ENCODE data around the gene HIVEP3. TPM values are rescaled to one million over a fixed set of nuclear protein-coding genes. Genes with fewer than 3 reads are reported as not detected.

Gene HIVEP3
- total RNA-seq, 1 experiment from 2014 or later: 1.4 TPM

- no peaks in the 10 kb centered on the region for H3K9me3 ChIP-seq (ENCODE audit: control insufficient read depth, low read depth, low read length)
- H3K27ac Mint-ChIP-seq: peak overlapping the region in 2 of 3 experiments; percentile 21 to 33; a peak in 2 of 7 replicates
Observed at GRCh38 chr1:41901551-41901950, 17.2 kb downstream of the HIVEP3 start.

More at GRCh38 chr1:41901551-41901950, 17.2 kb downstream of the HIVEP3 start:
- Histone ChIP-seq H3K23me2 (ENCODE audit: insufficient read length, low read depth, low read length, poor library complexity, severe bottlenecking) (no peaks in the 10 kb centered on the region), H2BK15ac (ENCODE audit: low read depth, low read length) (no peak overlapping the region), H3K9ac (ENCODE audit: extremely low read depth, insufficient read length, low read length) (no peak overlapping the region), H2BK20ac (ENCODE audit: low read depth, low read length, poor library complexity, severe bottlenecking) (no peak overlapping the region), H3K4me1 (ENCODE audit: insufficient read depth, low read length) (no peaks in the 10 kb centered on the region; the same call in 1 of the 2 replicates), H2AK5ac (ENCODE audit: insufficient read length, low read length) (no peak overlapping the region), H3K27ac (ENCODE audit: insufficient read length, low read depth, low read length) (no peak overlapping the region), H4K20me1 (ENCODE audit: control insufficient read depth, insufficient read depth, insufficient read length) (no peaks in the 10 kb centered on the region), H4K8ac (replicated peaks; ENCODE audit: insufficient read length, low read depth, low read length) (no peak overlapping the region), H2BK120ac (ENCODE audit: low read depth, low read length, poor library complexity, severe bottlenecking) (no peak overlapping the region), H3K79me1 (ENCODE audit: insufficient read depth, low read depth, low read length, poor library complexity, severe bottlenecking) (no peaks in the 10 kb centered on the region), H3K27me3 (ENCODE audit: insufficient read depth, low read length) (no peaks in the 10 kb centered on the region), H3K79me2 (ENCODE audit: insufficient read depth, low read length) (no peaks in the 10 kb centered on the region), H3K14ac (ENCODE audit: insufficient read depth, low read length) (no peak overlapping the region), H3K23ac (ENCODE audit: insufficient read length, low read depth, low read length) (no peak overlapping the region), H3K4me2 (ENCODE audit: insufficient read depth, insufficient read length, low read length) (no peak overlapping the region), H4K5ac (ENCODE audit: insufficient read length, low read depth, low read length) (no peak overlapping the region), H3K18ac (ENCODE audit: insufficient read length, low read depth, low read length) (no peak overlapping the region), H3K56ac (ENCODE audit: insufficient read length, low read depth, low read length) (no peak overlapping the region), H3T11ph (ENCODE audit: low read length) (no peak overlapping the region), H2BK5ac (ENCODE audit: insufficient read length, low read length) (no peak overlapping the region), H2AFZ (ENCODE audit: low read length) (no peak overlapping the region), H4K91ac (ENCODE audit: insufficient read length, low read depth, low read length) (no peak overlapping the region), H2BK12ac (ENCODE audit: insufficient read length, low read depth, low read length) (no peak overlapping the region), H3K4ac (ENCODE audit: low read depth, low read length) (no peak overlapping the region)
- WGBS (ENCODE audit: extremely low coverage, insufficient read length, low lambda C conversion rate): no CpG with 5 or more reads among the region's 3 CpGs
- no peaks in the 10 kb centered on the region for H3K36me3 Mint-ChIP-seq (ENCODE audit: insufficient read depth in 1 of 3, low read depth in 3 of 3)
- H3K4me3 Mint-ChIP-seq: no peak overlapping the region
- H3K27me3 Mint-ChIP-seq (ENCODE audit: low read depth): no peaks in the 10 kb centered on the region
- no peak for DNase-seq
- no peaks in the 10 kb centered on the region; a peak in 1 of 5 replicates for H3K9me3 Mint-ChIP-seq
- TF ChIP-seq, protein P1, sequence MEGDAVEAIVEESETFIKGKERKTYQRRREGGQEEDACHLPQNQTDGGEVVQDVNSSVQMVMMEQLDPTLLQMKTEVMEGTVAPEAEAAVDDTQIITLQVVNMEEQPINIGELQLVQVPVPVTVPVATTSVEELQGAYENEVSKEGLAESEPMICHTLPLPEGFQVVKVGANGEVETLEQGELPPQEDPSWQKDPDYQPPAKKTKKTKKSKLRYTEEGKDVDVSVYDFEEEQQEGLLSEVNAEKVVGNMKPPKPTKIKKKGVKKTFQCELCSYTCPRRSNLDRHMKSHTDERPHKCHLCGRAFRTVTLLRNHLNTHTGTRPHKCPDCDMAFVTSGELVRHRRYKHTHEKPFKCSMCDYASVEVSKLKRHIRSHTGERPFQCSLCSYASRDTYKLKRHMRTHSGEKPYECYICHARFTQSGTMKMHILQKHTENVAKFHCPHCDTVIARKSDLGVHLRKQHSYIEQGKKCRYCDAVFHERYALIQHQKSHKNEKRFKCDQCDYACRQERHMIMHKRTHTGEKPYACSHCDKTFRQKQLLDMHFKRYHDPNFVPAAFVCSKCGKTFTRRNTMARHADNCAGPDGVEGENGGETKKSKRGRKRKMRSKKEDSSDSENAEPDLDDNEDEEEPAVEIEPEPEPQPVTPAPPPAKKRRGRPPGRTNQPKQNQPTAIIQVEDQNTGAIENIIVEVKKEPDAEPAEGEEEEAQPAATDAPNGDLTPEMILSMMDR (conservative IDR thresholded peaks at IDR 0.05): no peak
- H3K4me1 Mint-ChIP-seq: peaks cover 10 to 21% of the 10 kb centered on the region in 2 experiments

Measured in H9 (cell line).